Large intestine (tissue), 12 donors: Measurements from ENCODE around the gene OSM. TPM values are rescaled to one million over a fixed set of nuclear protein-coding genes. Genes with fewer than 3 reads are reported as not detected.

Source experiments
- DNase-seq, 2 donors: peaks; one replicate each; pipeline versions ENCODE4 v3.0.0 to v3.0.0-alpha.2; 2013
- H3K27ac ChIP-seq: one replicate; pipeline ENCODE4 v1.5.1; 2013; ENCODE audit warnings: low read length
- H3K27me3 ChIP-seq: 2 replicates; pipeline ENCODE4 v1.6.1; 2013; ENCODE audit warnings: low read length; ENCODE audit not compliant: control insufficient read depth, insufficient read depth
- H3K36me3 ChIP-seq: 2 replicates; pipeline ENCODE4 v1.6.1; 2013; ENCODE audit warnings: low read length; ENCODE audit not compliant: control insufficient read depth, insufficient read depth
- H3K4me1 ChIP-seq: one replicate; pipeline ENCODE4 v1.6.1; 2013; ENCODE audit warnings: low read length; ENCODE audit not compliant: control insufficient read depth, insufficient read depth
- H3K4me3 ChIP-seq: one replicate; pipeline ENCODE4 v1.5.1; 2013; ENCODE audit warnings: low read length
- H3K9me3 ChIP-seq: one replicate; pipeline ENCODE4 v1.6.1; 2013; ENCODE audit warnings: mild to moderate bottlenecking, low read depth, low read length, moderate library complexity; ENCODE audit not compliant: control insufficient read depth
- WGBS: methylation state at CpG from one replicate; pipeline ENCODE4 v1.1.5; 2013; ENCODE audit warnings: low lambda C conversion rate; ENCODE audit not compliant: insufficient coverage; 5-methylcytosine and 5-hydroxymethylcytosine counted together
- long read RNA-seq, 11 donors: transcript quantifications; one replicate each; lab custom pipeline, GENCODE V29; 2026
- polyA plus RNA-seq: library from polyadenylated mRNA; unstranded; fragments of 120-200 nt; gene quantifications from one replicate; pipeline ENCODE4 v1.2.1, GENCODE V29; 2013

OSM gene
- polyA plus RNA-seq, result 0.52 TPM
- long read RNA-seq, donor 1, result 0 reads
- long read RNA-seq, donor 2, result 0 reads
- long read RNA-seq, donor 3, partial matches to known transcripts, result 0 of 1 reads
- long read RNA-seq, donor 3, other reads (novel, unspliced or antisense), result 0 of 1 reads
- long read RNA-seq, donor 4, result 0 reads
- long read RNA-seq, donor 5, result 0 reads
- long read RNA-seq, donor 6, result 0 reads
- long read RNA-seq, donor 7, result 0 reads
- long read RNA-seq, donor 8, result 0 reads
- long read RNA-seq, donor 9, result 0 reads
- long read RNA-seq, donor 10, result 0 reads
- long read RNA-seq, donor 11, result 0 reads

DNA sequence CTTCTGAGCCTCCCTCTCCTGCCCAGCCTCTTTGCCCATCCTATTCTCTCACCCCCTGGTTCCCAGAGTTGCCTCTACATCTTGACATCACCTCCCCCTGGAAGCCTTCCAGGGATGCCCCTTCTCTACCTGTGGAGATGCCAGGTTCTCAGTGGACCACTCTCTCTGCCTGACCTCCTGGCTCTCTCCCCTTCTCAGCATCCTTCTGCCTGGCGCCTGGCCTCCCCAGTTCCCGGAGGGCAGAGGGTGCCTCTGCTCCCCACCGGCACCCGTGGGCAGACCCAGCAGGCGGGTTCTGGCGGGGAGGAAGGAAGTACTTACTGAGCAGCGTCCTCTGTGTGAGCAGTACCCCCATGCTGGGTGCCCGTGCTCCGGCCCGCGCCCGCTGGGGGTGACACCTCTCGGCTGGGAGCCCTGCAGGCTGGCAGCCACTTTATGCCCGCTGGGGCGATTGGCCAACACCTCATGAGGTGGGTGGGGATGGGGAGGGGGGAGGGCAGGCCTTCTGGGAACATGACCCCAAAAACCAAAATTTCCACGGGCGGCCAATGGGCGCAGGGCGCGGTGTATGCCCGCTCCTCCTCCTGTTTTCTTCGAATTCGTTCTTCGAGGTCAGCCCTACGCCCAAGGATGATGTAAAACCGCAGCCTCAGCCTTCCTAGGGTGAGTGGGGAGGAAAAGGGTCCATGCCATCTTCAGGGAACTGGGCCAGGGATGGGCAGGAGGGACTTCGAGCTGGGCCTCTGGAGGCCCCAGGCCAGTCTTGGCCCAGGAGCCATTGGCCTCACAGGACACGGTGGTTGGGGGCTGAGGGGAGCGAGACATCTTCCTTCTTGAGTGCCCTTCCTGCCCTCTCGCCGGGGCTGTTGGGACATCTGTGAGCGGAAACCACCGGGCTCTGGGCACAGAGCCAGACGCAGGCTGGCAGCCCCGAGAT is at the start of gene OSM:
Gene OSM (minus strand): TSS at position 407 of the 937 bp plus-strand sequence. CDS start 52 bp downstream, at position 355.
- Histone ChIP-seq H3K27me3 (no peaks in the 10 kb centered on the region), H3K36me3 (no peaks in the 10 kb centered on the region), H3K4me1 (peaks cover 9% of the 10 kb centered on the region), H3K4me3 (no peak within 1 kb of the TSS), H3K27ac (no peak within 1 kb of the TSS), H3K9me3 (no peaks in the 10 kb centered on the region)
- no peak for DNase-seq
- WGBS, result 90% methylated on average over 2 of the region's 35 CpGs

DNA sequence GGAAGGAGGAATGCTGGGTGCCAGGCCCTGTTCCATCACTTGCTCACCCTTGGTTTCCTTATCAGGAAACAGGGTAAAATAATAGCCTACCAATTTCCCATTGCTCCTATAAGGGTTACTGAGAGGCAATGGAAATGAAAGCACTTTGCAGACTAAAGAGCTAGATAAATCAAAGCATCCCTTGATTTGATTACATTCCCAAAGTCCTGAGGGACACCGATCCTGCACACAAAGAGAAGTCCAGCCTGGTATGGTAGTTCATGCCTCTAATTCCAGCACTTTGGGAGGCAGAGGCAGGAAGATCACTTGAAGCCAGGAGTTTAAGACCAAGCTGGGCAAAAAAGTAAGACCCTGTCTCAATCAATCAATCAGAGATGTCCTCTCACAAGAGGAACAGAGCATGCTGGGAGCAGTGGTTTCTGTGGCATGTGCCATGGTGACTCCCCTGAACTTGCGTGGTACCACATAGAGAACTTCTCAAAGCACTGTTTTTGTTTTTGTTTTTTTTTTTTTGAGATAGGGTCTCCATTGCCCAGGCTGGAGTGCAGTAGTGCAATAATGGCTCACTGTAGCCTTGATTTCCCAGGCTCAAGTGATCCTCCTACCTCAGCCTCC is 49.4 kb upstream of the OSM start:
- H3K4me1 ChIP-seq, result peaks cover 17% of the 10 kb centered on the region
- H3K27ac ChIP-seq, result no peak overlapping the region
- no peak for DNase-seq
- H3K9me3 ChIP-seq, result no peaks in the 10 kb centered on the region
- no peak overlapping the region for H3K4me3 ChIP-seq
- WGBS, result no CpG with 5 or more reads among the region's 2 CpGs
- no peaks in the 10 kb centered on the region for H3K27me3 ChIP-seq
- peaks cover 23% of the 10 kb centered on the region for H3K36me3 ChIP-seq

DNA sequence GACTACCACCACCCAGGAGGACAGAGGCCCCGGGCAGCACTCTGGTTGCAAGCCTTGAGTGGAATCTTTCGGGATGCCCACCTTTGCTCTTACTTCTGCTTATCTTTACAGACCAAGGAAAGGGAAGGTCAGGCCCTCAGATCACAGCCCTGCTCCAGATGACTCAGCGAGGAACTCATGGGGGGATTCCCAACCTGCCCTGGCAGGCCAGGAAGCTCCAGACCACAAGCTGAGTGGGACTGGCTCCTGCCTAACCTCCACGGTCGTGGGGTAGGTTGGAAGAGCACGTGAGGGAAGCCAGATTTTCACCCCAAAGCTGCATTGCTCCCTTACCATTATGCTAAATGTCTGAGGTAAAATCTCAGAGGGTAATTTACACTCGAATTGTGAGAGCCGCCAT is 48.3 kb upstream of the OSM start:
- Histone ChIP-seq H3K4me3 (no peak overlapping the region), H3K27ac (no peak overlapping the region), H3K36me3 (peaks cover 11% of the 10 kb centered on the region), H3K27me3 (no peaks in the 10 kb centered on the region), H3K4me1 (peaks cover 21% of the 10 kb centered on the region), H3K9me3 (no peaks in the 10 kb centered on the region)
- no CpG with 5 or more reads among the region's 8 CpGs for WGBS
- DNase-seq, result no peak

DNA sequence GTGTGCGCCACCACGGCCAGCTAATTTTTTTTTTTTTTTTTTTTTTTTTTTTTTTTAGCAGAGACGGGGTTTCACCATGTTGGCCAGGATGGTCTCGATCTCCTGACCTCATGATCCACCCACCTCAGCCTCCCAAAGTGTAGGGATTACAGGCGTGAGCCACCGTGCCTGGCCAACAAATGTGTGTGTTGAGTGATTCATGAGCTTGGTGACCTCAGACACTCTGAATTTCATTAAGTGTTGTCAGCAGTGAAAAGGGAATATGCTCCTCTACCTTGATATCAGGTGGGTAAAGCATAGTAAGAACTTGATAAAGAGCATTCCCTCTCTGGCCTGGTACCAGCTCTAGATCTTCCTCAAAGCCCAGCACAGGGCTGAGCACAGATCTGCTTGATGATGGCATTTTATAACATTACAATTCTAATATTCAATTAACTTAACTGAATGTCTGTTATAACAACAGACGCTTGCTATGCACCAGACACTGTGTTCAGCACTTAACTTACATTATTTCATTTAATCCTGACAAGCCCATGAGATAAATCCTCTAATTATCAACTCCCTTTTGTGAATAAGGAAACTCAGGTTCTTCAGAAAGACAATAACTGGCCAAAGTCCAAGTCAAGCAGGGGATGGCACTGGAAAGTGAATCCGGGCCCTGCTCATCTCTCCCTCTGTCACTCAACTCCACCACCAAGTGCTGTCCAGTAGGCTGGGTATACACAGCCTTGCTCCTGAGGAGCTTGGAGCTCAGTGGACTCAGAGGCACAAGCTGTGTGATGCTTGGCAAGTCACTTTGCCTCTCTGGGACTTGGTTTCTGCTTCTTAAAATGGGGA is 47.1 kb upstream of the OSM start:
- no peaks in the 10 kb centered on the region for H3K9me3 ChIP-seq
- WGBS, result 83% methylated on average over 1 of the region's 8 CpGs
- H3K4me1 ChIP-seq, result peaks cover 21% of the 10 kb centered on the region
- peak in 1 of 2 donors; percentile 55 for DNase-seq
- H3K27ac ChIP-seq, result peak overlapping the region; percentile 7
- peaks cover 4% of the 10 kb centered on the region for H3K36me3 ChIP-seq
- no peak overlapping the region for H3K4me3 ChIP-seq
- H3K27me3 ChIP-seq, result no peaks in the 10 kb centered on the region

DNA sequence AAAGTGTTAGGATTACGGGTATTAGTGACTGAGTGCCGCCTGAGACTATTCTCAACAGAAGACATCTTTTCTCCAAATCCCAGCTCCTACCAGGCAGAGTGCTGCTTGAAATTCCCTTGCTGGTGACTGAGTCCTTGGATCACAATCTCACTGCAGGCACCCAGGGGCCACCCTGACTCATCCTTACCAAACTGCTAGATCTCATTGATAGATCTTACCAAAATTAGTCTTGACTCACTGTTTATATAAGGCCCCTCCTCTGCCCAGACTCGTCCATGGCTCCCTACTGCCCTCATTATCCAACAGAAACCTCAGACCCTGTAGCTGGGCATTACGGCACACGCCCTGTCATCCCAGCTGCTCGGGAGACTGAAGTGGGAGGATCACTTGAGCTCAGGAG is 45.4 kb upstream of the OSM start:
- no peaks in the 10 kb centered on the region for H3K9me3 ChIP-seq
- peaks cover 4% of the 10 kb centered on the region for H3K36me3 ChIP-seq
- peaks cover 21% of the 10 kb centered on the region for H3K4me1 ChIP-seq
- no CpG with 5 or more reads among the region's 6 CpGs for WGBS
- H3K4me3 ChIP-seq, result no peak overlapping the region
- no peaks in the 10 kb centered on the region for H3K27me3 ChIP-seq
- no peak overlapping the region for H3K27ac ChIP-seq
- no peak for DNase-seq

DNA sequence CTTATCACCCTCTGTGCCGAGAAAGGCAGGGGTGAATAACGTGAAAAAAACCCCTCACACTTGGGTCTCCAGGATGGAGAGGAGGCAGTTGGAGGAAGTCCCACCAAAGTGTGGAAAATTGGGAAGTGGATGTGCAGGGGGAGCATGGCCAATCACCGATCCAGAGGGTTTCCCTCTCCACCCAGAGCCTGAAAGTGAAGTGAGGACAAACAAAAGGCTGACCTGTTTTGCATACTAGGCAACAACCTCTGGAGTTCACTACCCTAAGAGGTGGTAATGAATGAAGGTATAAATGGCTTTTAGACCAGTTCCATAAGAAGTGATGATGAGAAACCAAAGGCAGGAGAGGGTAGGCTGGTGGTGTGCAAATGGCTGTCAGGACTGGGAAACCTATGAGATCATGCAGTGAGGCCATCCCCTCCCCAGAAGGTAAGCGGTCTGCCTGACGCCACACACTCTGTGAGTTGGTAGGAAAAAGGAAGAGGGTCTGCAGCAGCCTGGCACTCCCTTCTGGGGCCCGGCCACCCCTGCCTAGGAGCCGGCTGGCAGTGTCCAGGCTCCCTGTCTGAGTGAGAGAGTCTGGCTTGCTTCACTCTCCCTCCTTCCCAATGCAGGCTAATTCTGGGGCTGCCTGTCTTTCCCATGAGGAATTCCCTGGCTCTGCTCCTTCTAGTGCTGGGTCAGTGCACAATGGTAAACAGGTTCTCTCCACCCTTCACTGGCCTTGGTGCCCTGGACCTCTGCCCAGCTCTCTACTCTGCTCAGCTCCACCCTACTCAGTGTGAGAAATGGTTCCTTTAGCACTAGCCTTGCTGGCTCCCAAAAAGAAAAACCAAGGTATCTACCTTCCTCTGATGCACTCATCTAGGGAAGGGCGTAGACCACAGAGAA is 44.5 kb upstream of the OSM start:
- WGBS, result no CpG with 5 or more reads among the region's 8 CpGs
- Histone ChIP-seq H3K9me3 (no peaks in the 10 kb centered on the region), H3K4me3 (no peak overlapping the region), H3K4me1 (peaks cover 24% of the 10 kb centered on the region), H3K36me3 (peaks cover 4% of the 10 kb centered on the region), H3K27ac (no peak overlapping the region), H3K27me3 (no peaks in the 10 kb centered on the region)
- DNase-seq, result no peak

DNA sequence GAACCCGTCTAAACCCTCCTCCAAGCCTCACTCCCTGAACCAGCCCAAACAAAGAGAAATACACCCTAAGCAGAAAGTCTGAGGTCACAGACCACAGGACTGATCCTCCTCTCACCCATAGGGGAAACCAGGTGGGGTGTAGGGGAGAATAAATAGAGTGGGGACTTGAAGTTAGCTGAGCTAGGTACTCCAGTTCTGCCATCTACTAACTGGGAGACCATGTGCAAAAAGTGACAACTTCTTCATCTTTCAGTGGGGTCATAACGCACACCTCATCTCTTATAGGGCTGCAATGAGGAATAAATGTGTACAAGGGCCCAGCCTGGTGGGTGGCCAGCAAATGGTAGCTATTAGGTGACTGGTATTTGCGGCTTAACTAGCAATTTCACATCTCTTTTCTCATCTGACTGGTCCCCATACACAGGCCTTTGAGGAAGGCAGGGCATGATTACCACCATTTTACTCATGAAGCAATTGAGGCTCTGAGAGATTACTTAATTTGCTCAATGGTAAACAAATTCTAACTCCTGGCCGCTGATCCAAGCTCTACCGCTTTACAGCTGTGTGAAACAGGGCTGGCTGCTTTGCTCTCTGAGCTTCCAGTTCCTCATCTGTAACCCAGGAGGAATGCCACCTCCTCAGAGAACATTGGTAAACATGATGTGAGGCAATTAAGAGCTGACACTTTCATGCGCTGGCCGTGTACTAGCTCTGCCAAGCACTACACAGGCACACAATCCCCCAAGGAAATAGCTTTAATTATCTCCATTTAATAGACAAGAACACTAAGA is 43.5 kb upstream of the OSM start:
- H3K4me1 ChIP-seq, result peaks cover 34% of the 10 kb centered on the region
- H3K4me3 ChIP-seq, result no peak overlapping the region
- H3K27me3 ChIP-seq, result no peaks in the 10 kb centered on the region
- no peaks in the 10 kb centered on the region for H3K9me3 ChIP-seq
- no CpG with 5 or more reads among the region's 7 CpGs for WGBS
- DNase-seq, result peak in 1 of 2 donors; percentile 29
- H3K27ac ChIP-seq, result no peak overlapping the region
- no peaks in the 10 kb centered on the region for H3K36me3 ChIP-seq

DNA sequence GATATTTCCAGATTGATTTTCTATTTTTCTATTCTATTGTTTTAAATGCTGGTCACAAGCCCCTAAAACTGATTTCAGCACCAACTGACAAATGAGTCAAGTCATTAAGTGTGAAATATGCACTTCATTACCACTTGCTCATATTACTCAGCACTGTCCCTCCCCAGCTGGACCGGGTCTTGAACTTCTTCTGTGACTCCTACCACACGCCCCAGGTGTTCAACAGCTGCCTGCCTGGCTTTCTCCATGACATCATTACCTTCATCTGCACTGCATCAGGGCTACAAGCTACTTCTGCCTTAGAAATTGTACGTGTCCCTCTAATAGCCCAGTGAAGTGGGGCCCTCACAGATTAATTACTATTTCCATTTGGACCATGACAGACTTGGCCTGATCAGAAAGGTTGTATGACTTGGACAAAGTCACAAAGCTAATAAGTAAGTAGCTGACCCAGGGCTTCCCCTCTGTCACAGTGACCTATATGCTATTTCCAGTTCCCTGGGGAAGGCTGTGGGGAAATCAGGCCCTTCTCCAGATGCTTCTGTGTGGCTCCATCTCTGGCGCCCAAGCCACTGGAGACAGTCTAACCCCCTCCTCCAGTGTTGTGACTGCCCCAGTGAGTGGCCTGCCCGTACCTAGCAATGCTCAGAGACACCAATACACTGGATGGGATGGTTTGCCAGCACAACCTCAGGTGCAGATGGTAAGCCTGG is 42.0 kb upstream of the OSM start:
- Histone ChIP-seq H3K36me3 (peaks cover 8% of the 10 kb centered on the region), H3K4me1 (peaks cover 36% of the 10 kb centered on the region), H3K4me3 (no peak overlapping the region), H3K9me3 (no peaks in the 10 kb centered on the region), H3K27ac (no peak overlapping the region), H3K27me3 (no peaks in the 10 kb centered on the region)
- no CpG with 5 or more reads among the region's 5 CpGs for WGBS
- no peak for DNase-seq
